Stimulated activated CD8-positive, alpha-beta memory T cell treated with anti-CD3 and anti-CD28 coated beads, Interleukin-7, amount 100 ng/mL, for 24 hours (primary cell): ENCODE data around the gene GLRA3.
"Not testable (repeated sequence)": the region's sequence is repeated elsewhere in the genome, so short reads cannot be mapped to it uniquely, and the experiment has no call there.

ENCODE experiments used
- DNase-seq: peaks from one replicate; pipeline ENCODE4 v3.0.0-alpha.2; 2020; ENCODE audit warnings: low read depth

Gene GLRA3

GRCh38 chr4:174828845-174829701, at the start of gene GLRA3:
Gene GLRA3 (minus strand): TSS chr4:174829247. CDS start chr4:174828811, 436 bp downstream.
- DNase-seq, result no peak

- DNase-seq, result no peak
These were observed 45.9 kb upstream of the GLRA3 start for GRCh38 chr4:174874898-174875297.

- DNase-seq, result no peak
These were observed 44.9 kb upstream of the GLRA3 start for GRCh38 chr4:174873931-174874330.

GRCh38 chr4:174873146-174873545, 44.1 kb upstream of the GLRA3 start:
- not testable (repeated sequence) for DNase-seq

- DNase-seq, result no peak
These were observed 42.4 kb upstream of the GLRA3 start for GRCh38 chr4:174871407-174871806.

- DNase-seq, result no peak
These were observed 41.3 kb upstream of the GLRA3 start for GRCh38 chr4:174870311-174870710.

- no peak for DNase-seq
These were observed 40.3 kb upstream of the GLRA3 start for GRCh38 chr4:174869339-174869738.

- no peak for DNase-seq
These were observed 38.9 kb upstream of the GLRA3 start for GRCh38 chr4:174867903-174868302.

- no peak for DNase-seq
These were observed 36.5 kb upstream of the GLRA3 start for GRCh38 chr4:174865418-174865985.

GRCh38 chr4:174864031-174864430, 35.0 kb upstream of the GLRA3 start:
- DNase-seq, result no peak

- no peak for DNase-seq
These were observed 31.5 kb upstream of the GLRA3 start for GRCh38 chr4:174860588-174860987.

GRCh38 chr4:174859904-174860303, 30.9 kb upstream of the GLRA3 start:
- DNase-seq, result no peak

GRCh38 chr4:174856926-174857800, 28.1 kb upstream of the GLRA3 start:
- no peak for DNase-seq

GRCh38 chr4:174855050-174855449, 26.0 kb upstream of the GLRA3 start:
- no peak for DNase-seq

- DNase-seq, result no peak
These were observed 24.6 kb upstream of the GLRA3 start for GRCh38 chr4:174853629-174854028.

GRCh38 chr4:174848596-174848995, 19.5 kb upstream of the GLRA3 start:
- no peak for DNase-seq

- no peak for DNase-seq
These were observed 18.9 kb upstream of the GLRA3 start for GRCh38 chr4:174847801-174848427.

GRCh38 chr4:174835536-174835935, 6.5 kb upstream of the GLRA3 start:
- no peak for DNase-seq

GRCh38 chr4:174834477-174834876, 5.4 kb upstream of the GLRA3 start:
- DNase-seq, result no peak

- DNase-seq, result no peak
These were observed 2.4 kb downstream of the GLRA3 start for GRCh38 chr4:174826660-174827059.

- no peak for DNase-seq
These were observed 13.8 kb downstream of the GLRA3 start for GRCh38 chr4:174815282-174815681.

- no peak for DNase-seq
These were observed 15.8 kb downstream of the GLRA3 start for GRCh38 chr4:174813292-174813691.
